Measurements from ENCODE around the gene EXOC7. TPM values are rescaled to one million over a fixed set of nuclear protein-coding genes. Genes with fewer than 3 reads are reported as not detected.
"Not testable (repeated sequence)": the region's sequence is repeated elsewhere in the genome, so short reads cannot be mapped to it uniquely, and the experiment has no call there.

The EXOC7 gene
- total RNA-seq, 1 experiment from 2014 or later, result 69.9 TPM

GRCh38 chr17:76076146-76076764, 27.3 kb downstream of the EXOC7 start:
- no peak for DNase-seq (ENCODE audit: low read depth)

DNA sequence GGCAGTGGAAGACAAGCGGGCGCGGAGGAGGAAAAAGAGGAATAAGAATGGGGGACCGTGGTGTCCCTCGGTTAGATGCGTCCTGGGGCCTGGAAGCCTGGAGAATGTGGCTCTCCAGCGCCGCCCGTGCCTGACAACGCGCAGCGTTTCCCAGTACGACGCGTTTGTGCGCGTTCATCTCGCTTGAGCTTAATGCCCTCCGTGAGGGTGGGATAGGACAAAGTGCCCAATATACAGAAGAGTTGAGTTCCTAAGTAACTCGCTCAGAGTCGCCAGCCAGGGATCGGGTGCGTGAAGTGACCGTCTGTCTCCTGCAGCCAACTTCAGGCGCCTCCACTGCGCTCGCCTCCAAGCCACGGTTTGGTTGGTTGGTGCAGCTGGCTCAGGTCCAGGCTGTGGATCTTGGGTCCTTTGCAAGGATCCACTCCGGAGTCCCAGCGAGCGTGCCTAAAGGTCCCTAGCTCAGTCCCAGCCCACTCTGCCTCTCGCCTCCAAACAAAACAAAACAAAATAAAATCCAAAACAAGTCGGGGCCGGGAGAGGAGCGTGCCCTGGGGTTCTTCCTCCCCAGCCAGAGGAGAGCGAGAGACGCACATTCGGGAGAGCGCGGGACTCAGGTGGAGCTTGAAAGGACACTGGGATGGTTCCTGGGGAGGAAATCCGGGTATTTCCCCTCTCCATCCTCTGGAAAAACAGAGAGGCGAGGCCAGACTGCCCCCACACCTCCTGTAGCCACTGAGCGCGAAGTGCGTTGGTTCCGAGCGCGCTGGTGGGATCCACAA, 28.0 kb downstream of the EXOC7 start:
- no peak for DNase-seq (ENCODE audit: low read depth)

GRCh38 chr17:76074390-76075363, 28.9 kb downstream of the EXOC7 start, which contains the start of gene GALR2:
Gene GALR2, plus strand, starts transcription at chr17:76074781. Its CDS starts 103 bp downstream, at chr17:76074884.
- DNase-seq (ENCODE audit: low read depth), result no peak

DNA sequence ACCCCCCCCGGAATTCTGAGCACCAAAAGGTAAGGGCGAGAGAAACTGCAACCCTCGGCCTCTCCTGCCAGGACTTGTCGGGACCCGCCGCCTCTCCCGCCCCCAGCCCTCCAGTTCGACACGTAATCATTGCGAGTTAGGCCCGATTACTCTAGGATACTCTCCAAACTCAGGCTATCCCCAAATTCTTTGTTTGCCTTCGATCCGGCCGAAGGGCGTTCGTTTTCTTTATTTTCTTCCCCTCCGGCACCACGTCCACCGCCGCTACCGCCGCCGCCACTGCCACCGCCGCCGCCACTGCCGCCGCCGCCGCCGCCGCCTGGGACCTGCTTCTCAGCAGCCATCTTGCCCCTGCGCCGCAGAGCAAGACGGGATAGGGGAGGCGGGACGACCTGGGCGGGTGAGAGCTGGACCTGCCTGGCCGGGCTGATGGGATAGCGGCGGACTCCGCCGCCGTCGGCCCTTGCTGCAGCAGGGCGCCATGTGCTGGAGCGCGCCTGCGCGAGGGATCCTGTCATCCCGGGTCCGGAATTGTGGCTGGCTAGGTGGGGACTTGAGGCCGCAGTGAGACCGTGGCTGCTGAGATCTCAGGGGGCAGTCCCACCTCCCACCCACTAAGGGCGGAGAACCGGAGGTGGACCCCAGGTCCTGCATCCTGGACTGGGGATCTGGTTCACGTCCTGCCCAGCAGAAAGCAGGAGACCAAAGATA, 31.3 kb downstream of the EXOC7 start, which contains the start of gene SRP68:
Gene SRP68 (minus strand): TSS at position 370 of the 711 bp plus-strand sequence. CDS start 26 bp downstream, at position 344.
- peak; percentile 89 for DNase-seq (ENCODE audit: low read depth)

GRCh38 chr17:76071531-76072147, 31.9 kb downstream of the EXOC7 start:
- no peak for DNase-seq (ENCODE audit: low read depth)

DNA sequence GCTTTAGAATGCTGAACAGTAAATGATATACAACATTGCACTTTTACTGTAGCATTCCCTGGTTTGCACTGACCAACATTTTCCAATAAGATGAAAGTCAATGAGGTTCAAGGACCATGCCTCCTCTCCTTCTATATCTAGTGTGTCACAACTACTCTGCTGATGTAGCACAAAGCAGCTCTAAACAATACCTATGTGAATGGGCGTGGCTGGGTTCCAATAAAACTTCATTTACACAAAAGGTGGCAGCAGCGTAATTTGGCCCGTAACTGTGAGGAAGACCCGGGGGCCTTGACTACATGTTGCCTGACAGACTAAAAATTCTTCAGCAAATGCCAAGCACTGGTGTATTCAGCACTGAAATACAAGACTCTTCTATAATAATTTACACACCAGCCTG, 37.8 kb downstream of the EXOC7 start:
- DNase-seq (ENCODE audit: low read depth), result no peak

DNA sequence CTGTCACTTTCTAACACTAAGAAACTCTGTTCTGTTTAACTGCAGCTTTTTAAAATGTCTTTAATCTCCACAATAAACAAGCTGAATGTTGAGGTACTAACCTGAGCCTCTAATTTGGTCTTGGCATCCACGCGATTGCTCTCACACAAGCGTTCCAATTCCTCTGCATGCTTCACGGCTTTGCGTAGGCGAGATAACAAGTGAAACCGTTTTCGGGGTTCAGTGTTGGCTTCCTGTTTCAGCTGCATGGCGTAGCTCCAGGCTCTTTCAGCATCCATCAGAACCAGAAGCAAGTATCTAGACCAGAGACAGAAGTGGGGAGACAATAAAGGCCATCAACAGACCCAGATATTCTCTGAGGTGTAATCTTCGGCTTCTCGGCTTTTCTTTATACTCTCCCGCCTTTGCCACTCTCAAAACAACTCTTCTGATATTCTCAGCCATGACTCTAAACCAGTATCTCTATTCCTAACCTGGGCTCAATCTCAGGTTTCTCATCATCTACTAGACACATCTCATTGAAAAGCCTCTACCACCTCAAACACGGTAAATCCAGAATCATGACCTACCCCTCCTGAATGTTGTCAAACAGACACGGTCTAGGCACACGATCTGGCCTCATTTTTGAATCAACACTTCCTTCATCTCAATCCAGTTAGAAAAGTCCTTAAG, 39.6 kb downstream of the EXOC7 start:
- DNase-seq (ENCODE audit: low read depth), result no peak

DNA sequence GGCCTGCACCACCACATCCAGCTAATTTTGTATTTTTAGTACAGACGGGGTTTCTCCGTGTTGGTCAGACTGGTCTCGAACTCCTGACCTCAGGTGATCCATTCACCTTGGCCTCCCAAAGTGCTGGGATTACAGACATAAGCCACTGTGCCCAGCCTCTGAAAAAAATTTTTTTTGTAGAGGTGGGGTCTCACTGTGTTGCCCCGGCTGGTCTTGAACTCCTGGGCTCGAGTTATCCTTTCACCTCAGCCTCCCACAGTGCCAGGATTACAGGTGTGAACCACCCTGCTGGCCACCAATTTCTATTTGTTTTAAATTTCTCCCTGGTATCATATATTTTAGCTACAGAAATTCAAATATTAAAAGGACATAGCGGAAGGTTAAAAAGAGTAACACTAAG, 45.3 kb downstream of the EXOC7 start:
- not testable (repeated sequence) for DNase-seq (ENCODE audit: low read depth)

DNA sequence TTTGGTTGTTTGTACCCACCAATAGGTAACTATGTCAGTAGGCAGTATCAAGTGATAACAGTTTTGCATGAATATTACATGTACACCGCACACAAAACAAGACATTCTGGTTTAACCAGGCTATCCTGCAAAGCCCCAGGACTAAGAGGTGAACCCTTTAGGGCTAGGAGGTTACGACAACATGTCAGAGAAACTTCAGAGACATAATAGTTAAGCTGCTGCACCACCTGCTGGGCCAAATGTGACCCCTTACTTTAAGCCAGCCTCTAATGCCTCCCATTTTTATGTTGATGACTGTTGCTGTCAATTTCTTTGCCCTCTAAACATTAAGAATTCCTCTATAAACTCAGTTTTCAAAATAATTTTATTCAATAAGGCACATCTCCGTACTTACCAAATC, 46.7 kb downstream of the EXOC7 start:
- no peak for DNase-seq (ENCODE audit: low read depth)

GRCh38 chr17:76054112-76054476, 49.5 kb downstream of the EXOC7 start:
- DNase-seq (ENCODE audit: low read depth), result peak; percentile 55

- peak; percentile 42 for DNase-seq (ENCODE audit: low read depth)
These were observed 50.1 kb downstream of the EXOC7 start for GRCh38 chr17:76053246-76054111.

- DNase-seq (ENCODE audit: low read depth), result no peak
These were observed 52.0 kb downstream of the EXOC7 start for GRCh38 chr17:76051561-76051960.

- DNase-seq (ENCODE audit: low read depth), result no peak
These were observed 52.8 kb downstream of the EXOC7 start for GRCh38 chr17:76050538-76051467.

- no peak for DNase-seq (ENCODE audit: low read depth)
These were observed 53.6 kb downstream of the EXOC7 start for GRCh38 chr17:76049836-76050537.

GRCh38 chr17:76049239-76049638, 54.3 kb downstream of the EXOC7 start:
- no peak for DNase-seq (ENCODE audit: low read depth)

GRCh38 chr17:76048711-76049110, 54.9 kb downstream of the EXOC7 start:
- DNase-seq (ENCODE audit: low read depth), result peak; percentile 47

DNA sequence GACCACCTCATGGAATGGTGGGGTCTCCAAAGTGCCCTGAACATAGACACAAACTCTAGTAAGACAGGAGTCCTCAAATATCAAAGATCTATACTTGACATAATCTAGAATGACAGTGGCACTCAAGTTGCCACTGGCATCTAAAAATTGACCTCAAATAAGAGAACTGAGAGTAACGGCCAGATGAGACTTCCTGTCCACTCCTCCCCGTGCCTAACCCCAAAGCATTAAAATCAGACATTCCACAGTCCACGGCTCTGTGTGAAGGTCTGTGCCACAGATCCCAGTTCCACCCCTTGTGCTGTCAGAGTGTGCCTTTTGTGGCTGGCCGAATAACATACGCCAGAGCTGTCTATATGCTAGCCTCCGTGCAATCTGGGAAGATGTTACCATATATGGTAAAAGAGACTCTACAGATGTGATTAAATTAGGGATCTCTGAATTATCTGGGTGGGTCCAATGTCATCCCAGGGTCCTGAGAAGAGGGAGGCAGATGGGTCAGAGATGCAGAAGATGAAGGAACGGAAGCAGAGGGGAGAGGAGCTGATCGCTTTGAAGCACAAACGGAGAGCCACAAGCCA, 55.5 kb downstream of the EXOC7 start:
- no peak for DNase-seq (ENCODE audit: low read depth)

Data from M059J (cell line).